ENCODE measurements around the gene H19.

H19 gene

GRCh38 chr11:1997755-1998154 lies at the start of gene H19:
H19 (minus strand) TSS chr11:1997842.
- Histone ChIP-seq H3K4me1 (ENCODE audit: control insufficient read depth in 1 of 2, insufficient read depth in 2 of 2, low read length in 2 of 2) (no peaks in the 10 kb centered on the region), H3K27ac (ENCODE audit: low read depth, low read length) (no peak within 1 kb of the TSS), H3K36me3 (ENCODE audit: control insufficient read depth in 1 of 2, insufficient read depth in 2 of 2, low read length in 2 of 2) (no peaks in the 10 kb centered on the region)

GRCh38 chr11:2041963-2042362 lies 44.3 kb upstream of the H19 start:
- Histone ChIP-seq H3K27me3 (ENCODE audit: control insufficient read depth in 1 of 2, insufficient read depth in 2 of 2, low read length in 2 of 2) (peaks cover 0 to 3% of the 10 kb centered on the region in 2 donors), H3K27ac (ENCODE audit: low read depth, low read length) (no peak overlapping the region), H3K9me3 (ENCODE audit: control insufficient read depth in 1 of 2, low read length in 2 of 2) (no peaks in the 10 kb centered on the region), H3K4me3 (ENCODE audit: low read depth in 1 of 2, low read length in 2 of 2) (no peak overlapping the region), H3K36me3 (ENCODE audit: control insufficient read depth in 1 of 2, insufficient read depth in 2 of 2, low read length in 2 of 2) (no peaks in the 10 kb centered on the region), H3K4me1 (ENCODE audit: control insufficient read depth in 1 of 2, insufficient read depth in 2 of 2, low read length in 2 of 2) (no peaks in the 10 kb centered on the region), H3K9ac (ENCODE audit: low read depth in 1 of 2, low read length in 2 of 2) (no peak overlapping the region)

More at GRCh38 chr11:1997755-1998154, at the start of gene H19:
- H3K9ac ChIP-seq (ENCODE audit: low read depth in 1 of 2, low read length in 2 of 2): no peak within 1 kb of the TSS
- no peak within 1 kb of the TSS for H3K4me3 ChIP-seq (ENCODE audit: low read depth in 1 of 2, low read length in 2 of 2)
- no peaks in the 10 kb centered on the region for H3K9me3 ChIP-seq (ENCODE audit: control insufficient read depth in 1 of 2, low read length in 2 of 2)
- H3K27me3 ChIP-seq (ENCODE audit: control insufficient read depth in 1 of 2, insufficient read depth in 2 of 2, low read length in 2 of 2): no peaks in the 10 kb centered on the region

- Histone ChIP-seq H3K27ac (ENCODE audit: low read depth, low read length) (no peak overlapping the region), H3K4me1 (ENCODE audit: control insufficient read depth in 1 of 2, insufficient read depth in 2 of 2, low read length in 2 of 2) (no peaks in the 10 kb centered on the region), H3K36me3 (ENCODE audit: control insufficient read depth in 1 of 2, insufficient read depth in 2 of 2, low read length in 2 of 2) (no peaks in the 10 kb centered on the region), H3K4me3 (ENCODE audit: low read depth in 1 of 2, low read length in 2 of 2) (no peak overlapping the region), H3K9me3 (ENCODE audit: control insufficient read depth in 1 of 2, low read length in 2 of 2) (no peaks in the 10 kb centered on the region), H3K27me3 (ENCODE audit: control insufficient read depth in 1 of 2, insufficient read depth in 2 of 2, low read length in 2 of 2) (peaks cover 0 to 3% of the 10 kb centered on the region in 2 donors), H3K9ac (ENCODE audit: low read depth in 1 of 2, low read length in 2 of 2) (no peak overlapping the region)
Measured at GRCh38 chr11:2041153-2041552, 43.5 kb upstream of the H19 start.

GRCh38 chr11:2039198-2039759 lies 41.6 kb upstream of the H19 start:
- Histone ChIP-seq H3K4me3 (ENCODE audit: low read depth in 1 of 2, low read length in 2 of 2) (no peak overlapping the region), H3K9me3 (ENCODE audit: control insufficient read depth in 1 of 2, low read length in 2 of 2) (no peaks in the 10 kb centered on the region), H3K27ac (ENCODE audit: low read depth, low read length) (no peak overlapping the region), H3K4me1 (ENCODE audit: control insufficient read depth in 1 of 2, insufficient read depth in 2 of 2, low read length in 2 of 2) (no peaks in the 10 kb centered on the region), H3K27me3 (ENCODE audit: control insufficient read depth in 1 of 2, insufficient read depth in 2 of 2, low read length in 2 of 2) (no peaks in the 10 kb centered on the region), H3K36me3 (ENCODE audit: control insufficient read depth in 1 of 2, insufficient read depth in 2 of 2, low read length in 2 of 2) (no peaks in the 10 kb centered on the region), H3K9ac (ENCODE audit: low read depth in 1 of 2, low read length in 2 of 2) (no peak overlapping the region)

GRCh38 chr11:2036863-2037486 lies 39.3 kb upstream of the H19 start:
- Histone ChIP-seq H3K27me3 (ENCODE audit: control insufficient read depth in 1 of 2, insufficient read depth in 2 of 2, low read length in 2 of 2) (no peaks in the 10 kb centered on the region), H3K4me1 (ENCODE audit: control insufficient read depth in 1 of 2, insufficient read depth in 2 of 2, low read length in 2 of 2) (no peaks in the 10 kb centered on the region), H3K36me3 (ENCODE audit: control insufficient read depth in 1 of 2, insufficient read depth in 2 of 2, low read length in 2 of 2) (no peaks in the 10 kb centered on the region), H3K9ac (ENCODE audit: low read depth in 1 of 2, low read length in 2 of 2) (no peak overlapping the region), H3K9me3 (ENCODE audit: control insufficient read depth in 1 of 2, low read length in 2 of 2) (no peaks in the 10 kb centered on the region), H3K4me3 (ENCODE audit: low read depth in 1 of 2, low read length in 2 of 2) (no peak overlapping the region), H3K27ac (ENCODE audit: low read depth, low read length) (no peak overlapping the region)

GRCh38 chr11:2035382-2035781 lies 37.7 kb upstream of the H19 start:
- Histone ChIP-seq H3K36me3 (ENCODE audit: control insufficient read depth in 1 of 2, insufficient read depth in 2 of 2, low read length in 2 of 2) (no peaks in the 10 kb centered on the region), H3K27me3 (ENCODE audit: control insufficient read depth in 1 of 2, insufficient read depth in 2 of 2, low read length in 2 of 2) (no peaks in the 10 kb centered on the region), H3K4me3 (ENCODE audit: low read depth in 1 of 2, low read length in 2 of 2) (no peak overlapping the region), H3K9me3 (ENCODE audit: control insufficient read depth in 1 of 2, low read length in 2 of 2) (no peaks in the 10 kb centered on the region), H3K9ac (ENCODE audit: low read depth in 1 of 2, low read length in 2 of 2) (no peak overlapping the region), H3K4me1 (ENCODE audit: control insufficient read depth in 1 of 2, insufficient read depth in 2 of 2, low read length in 2 of 2) (no peaks in the 10 kb centered on the region), H3K27ac (ENCODE audit: low read depth, low read length) (no peak overlapping the region)

- Histone ChIP-seq H3K27ac (ENCODE audit: low read depth, low read length) (no peak overlapping the region), H3K4me1 (ENCODE audit: control insufficient read depth in 1 of 2, insufficient read depth in 2 of 2, low read length in 2 of 2) (no peaks in the 10 kb centered on the region), H3K9me3 (ENCODE audit: control insufficient read depth in 1 of 2, low read length in 2 of 2) (no peaks in the 10 kb centered on the region), H3K4me3 (ENCODE audit: low read depth in 1 of 2, low read length in 2 of 2) (no peak overlapping the region), H3K27me3 (ENCODE audit: control insufficient read depth in 1 of 2, insufficient read depth in 2 of 2, low read length in 2 of 2) (no peaks in the 10 kb centered on the region), H3K36me3 (ENCODE audit: control insufficient read depth in 1 of 2, insufficient read depth in 2 of 2, low read length in 2 of 2) (no peaks in the 10 kb centered on the region), H3K9ac (ENCODE audit: low read depth in 1 of 2, low read length in 2 of 2) (no peak overlapping the region)
Measured at GRCh38 chr11:2031058-2031457, 33.4 kb upstream of the H19 start.

GRCh38 chr11:2027708-2028107 lies 30.1 kb upstream of the H19 start:
- H3K27me3 ChIP-seq (ENCODE audit: control insufficient read depth in 1 of 2, insufficient read depth in 2 of 2, low read length in 2 of 2): no peaks in the 10 kb centered on the region
- H3K36me3 ChIP-seq (ENCODE audit: control insufficient read depth in 1 of 2, insufficient read depth in 2 of 2, low read length in 2 of 2): no peaks in the 10 kb centered on the region
- no peak overlapping the region for H3K9ac ChIP-seq (ENCODE audit: low read depth in 1 of 2, low read length in 2 of 2)
- H3K27ac ChIP-seq (ENCODE audit: low read depth, low read length): no peak overlapping the region
- H3K4me1 ChIP-seq (ENCODE audit: control insufficient read depth in 1 of 2, insufficient read depth in 2 of 2, low read length in 2 of 2): no peaks in the 10 kb centered on the region
- no peaks in the 10 kb centered on the region for H3K9me3 ChIP-seq (ENCODE audit: control insufficient read depth in 1 of 2, low read length in 2 of 2)
- H3K4me3 ChIP-seq (ENCODE audit: low read depth in 1 of 2, low read length in 2 of 2): no peak overlapping the region

GRCh38 chr11:2015025-2015424 lies 17.4 kb upstream of the H19 start:
- Histone ChIP-seq H3K4me1 (ENCODE audit: control insufficient read depth in 1 of 2, insufficient read depth in 2 of 2, low read length in 2 of 2) (no peaks in the 10 kb centered on the region), H3K9me3 (ENCODE audit: control insufficient read depth in 1 of 2, low read length in 2 of 2) (no peaks in the 10 kb centered on the region), H3K4me3 (ENCODE audit: low read depth in 1 of 2, low read length in 2 of 2) (no peak overlapping the region), H3K27ac (ENCODE audit: low read depth, low read length) (no peak overlapping the region), H3K27me3 (ENCODE audit: control insufficient read depth in 1 of 2, insufficient read depth in 2 of 2, low read length in 2 of 2) (no peaks in the 10 kb centered on the region), H3K36me3 (ENCODE audit: control insufficient read depth in 1 of 2, insufficient read depth in 2 of 2, low read length in 2 of 2) (no peaks in the 10 kb centered on the region), H3K9ac (ENCODE audit: low read depth in 1 of 2, low read length in 2 of 2) (no peak overlapping the region)

GRCh38 chr11:2012440-2012839 lies 14.8 kb upstream of the H19 start:
- Histone ChIP-seq H3K4me1 (ENCODE audit: control insufficient read depth in 1 of 2, insufficient read depth in 2 of 2, low read length in 2 of 2) (no peaks in the 10 kb centered on the region), H3K27ac (ENCODE audit: low read depth, low read length) (no peak overlapping the region), H3K9me3 (ENCODE audit: control insufficient read depth in 1 of 2, low read length in 2 of 2) (no peaks in the 10 kb centered on the region), H3K27me3 (ENCODE audit: control insufficient read depth in 1 of 2, insufficient read depth in 2 of 2, low read length in 2 of 2) (no peaks in the 10 kb centered on the region), H3K4me3 (ENCODE audit: low read depth in 1 of 2, low read length in 2 of 2) (no peak overlapping the region), H3K9ac (ENCODE audit: low read depth in 1 of 2, low read length in 2 of 2) (no peak overlapping the region), H3K36me3 (ENCODE audit: control insufficient read depth in 1 of 2, insufficient read depth in 2 of 2, low read length in 2 of 2) (no peaks in the 10 kb centered on the region)
